ENCODE measurements around the gene GXYLT2.

Gene GXYLT2

DNA sequence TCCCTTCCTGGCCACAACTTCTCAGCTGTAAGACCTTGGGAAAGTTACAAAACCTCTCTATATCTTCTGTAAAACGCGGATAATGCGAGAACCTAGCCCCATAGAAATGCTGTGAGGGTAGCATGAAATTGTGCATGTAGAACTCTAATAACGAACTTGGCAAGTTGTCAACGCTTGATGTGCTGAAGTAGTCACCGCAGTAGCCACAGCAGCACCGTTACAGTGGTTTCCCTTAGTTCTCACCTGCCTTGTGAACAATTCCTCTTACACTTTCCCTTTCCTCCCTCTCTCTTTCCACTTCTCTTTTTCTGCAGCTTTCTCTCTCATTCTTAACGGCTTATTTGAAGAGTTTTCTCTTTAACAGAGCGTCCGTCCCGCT, 39.2 kb upstream of the GXYLT2 start:
- DNase-seq (ENCODE audit: low read depth): peak; percentile 30
- H3K4me3 ChIP-seq (replicated peaks; ENCODE audit: low read depth, low read length): peak overlapping the region; percentile 99
- TF ChIP-seq, protein P1, sequence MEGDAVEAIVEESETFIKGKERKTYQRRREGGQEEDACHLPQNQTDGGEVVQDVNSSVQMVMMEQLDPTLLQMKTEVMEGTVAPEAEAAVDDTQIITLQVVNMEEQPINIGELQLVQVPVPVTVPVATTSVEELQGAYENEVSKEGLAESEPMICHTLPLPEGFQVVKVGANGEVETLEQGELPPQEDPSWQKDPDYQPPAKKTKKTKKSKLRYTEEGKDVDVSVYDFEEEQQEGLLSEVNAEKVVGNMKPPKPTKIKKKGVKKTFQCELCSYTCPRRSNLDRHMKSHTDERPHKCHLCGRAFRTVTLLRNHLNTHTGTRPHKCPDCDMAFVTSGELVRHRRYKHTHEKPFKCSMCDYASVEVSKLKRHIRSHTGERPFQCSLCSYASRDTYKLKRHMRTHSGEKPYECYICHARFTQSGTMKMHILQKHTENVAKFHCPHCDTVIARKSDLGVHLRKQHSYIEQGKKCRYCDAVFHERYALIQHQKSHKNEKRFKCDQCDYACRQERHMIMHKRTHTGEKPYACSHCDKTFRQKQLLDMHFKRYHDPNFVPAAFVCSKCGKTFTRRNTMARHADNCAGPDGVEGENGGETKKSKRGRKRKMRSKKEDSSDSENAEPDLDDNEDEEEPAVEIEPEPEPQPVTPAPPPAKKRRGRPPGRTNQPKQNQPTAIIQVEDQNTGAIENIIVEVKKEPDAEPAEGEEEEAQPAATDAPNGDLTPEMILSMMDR (IDR thresholded peaks at IDR 0.05; ENCODE audit: low read length, missing control alignments): no peak

DNA sequence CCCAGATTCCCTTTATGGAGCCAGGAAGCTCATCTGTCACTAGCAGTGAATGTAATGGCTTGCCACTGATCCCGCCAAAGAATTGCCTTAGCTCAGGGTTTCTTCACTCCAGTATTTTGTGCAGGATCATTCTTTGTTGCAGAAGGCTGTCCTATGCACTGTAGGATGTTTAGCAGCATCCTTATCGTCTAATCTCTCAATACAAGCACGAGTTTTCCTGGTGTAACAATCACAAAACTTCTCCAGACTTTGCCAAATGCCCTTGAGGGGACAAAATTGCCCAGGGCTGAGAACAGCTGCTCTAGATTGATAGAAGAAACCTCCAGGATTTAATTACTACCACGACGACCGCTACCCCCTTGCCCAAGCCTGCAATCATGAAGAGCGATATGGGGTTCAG, 32.8 kb upstream of the GXYLT2 start:
- TF ChIP-seq, protein P1 (IDR thresholded peaks at IDR 0.05; ENCODE audit: low read length, missing control alignments): no peak
- H3K4me3 ChIP-seq (replicated peaks; ENCODE audit: low read depth, low read length): no peak overlapping the region
- no peak for DNase-seq (ENCODE audit: low read depth)

DNA sequence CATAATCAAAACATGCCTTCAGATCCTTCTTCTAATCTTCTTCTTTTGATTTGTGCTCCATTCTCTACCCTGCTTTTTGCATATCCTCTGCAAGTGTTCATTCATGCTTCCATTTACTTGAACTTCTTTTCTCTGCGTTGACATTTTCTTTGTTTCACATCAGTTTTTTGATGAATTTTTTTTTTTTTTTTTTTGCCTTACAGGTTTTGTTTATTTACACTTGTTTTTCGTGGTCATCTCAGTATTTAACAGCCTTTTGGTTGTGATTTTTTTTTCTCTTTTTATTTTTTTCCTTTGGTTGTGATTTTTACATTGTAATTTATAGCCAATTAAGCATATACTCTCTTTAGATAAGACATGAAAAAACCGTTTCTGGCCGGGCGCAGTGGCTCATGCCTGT, 27.8 kb upstream of the GXYLT2 start:
- DNase-seq (ENCODE audit: low read depth): no peak
- TF ChIP-seq, protein P1 (IDR thresholded peaks at IDR 0.05; ENCODE audit: low read length, missing control alignments): no peak
- H3K4me3 ChIP-seq (replicated peaks; ENCODE audit: low read depth, low read length): no peak overlapping the region

DNA sequence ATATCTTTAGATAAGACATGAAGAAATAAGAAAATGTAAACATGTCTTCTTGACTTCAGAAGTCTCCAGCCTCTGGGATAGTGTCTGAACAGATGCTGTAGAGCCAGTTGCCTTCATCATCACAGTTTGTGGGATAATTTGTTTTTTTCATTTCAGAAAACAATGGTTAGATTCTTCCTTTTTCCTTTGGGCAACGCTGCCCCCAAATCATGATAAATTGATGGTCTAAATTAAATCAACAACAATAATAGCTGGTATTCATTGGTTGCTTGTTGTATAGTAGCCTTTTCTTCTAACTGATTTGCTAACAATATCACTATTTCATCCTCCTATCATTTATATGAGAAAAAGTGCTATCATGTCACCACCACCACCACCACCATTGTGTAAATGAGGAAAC, 27.0 kb upstream of the GXYLT2 start:
- DNase-seq (ENCODE audit: low read depth): no peak
- no peak overlapping the region for H3K4me3 ChIP-seq (replicated peaks; ENCODE audit: low read depth, low read length)
- TF ChIP-seq, protein P1 (IDR thresholded peaks at IDR 0.05; ENCODE audit: low read length, missing control alignments): no peak

DNA sequence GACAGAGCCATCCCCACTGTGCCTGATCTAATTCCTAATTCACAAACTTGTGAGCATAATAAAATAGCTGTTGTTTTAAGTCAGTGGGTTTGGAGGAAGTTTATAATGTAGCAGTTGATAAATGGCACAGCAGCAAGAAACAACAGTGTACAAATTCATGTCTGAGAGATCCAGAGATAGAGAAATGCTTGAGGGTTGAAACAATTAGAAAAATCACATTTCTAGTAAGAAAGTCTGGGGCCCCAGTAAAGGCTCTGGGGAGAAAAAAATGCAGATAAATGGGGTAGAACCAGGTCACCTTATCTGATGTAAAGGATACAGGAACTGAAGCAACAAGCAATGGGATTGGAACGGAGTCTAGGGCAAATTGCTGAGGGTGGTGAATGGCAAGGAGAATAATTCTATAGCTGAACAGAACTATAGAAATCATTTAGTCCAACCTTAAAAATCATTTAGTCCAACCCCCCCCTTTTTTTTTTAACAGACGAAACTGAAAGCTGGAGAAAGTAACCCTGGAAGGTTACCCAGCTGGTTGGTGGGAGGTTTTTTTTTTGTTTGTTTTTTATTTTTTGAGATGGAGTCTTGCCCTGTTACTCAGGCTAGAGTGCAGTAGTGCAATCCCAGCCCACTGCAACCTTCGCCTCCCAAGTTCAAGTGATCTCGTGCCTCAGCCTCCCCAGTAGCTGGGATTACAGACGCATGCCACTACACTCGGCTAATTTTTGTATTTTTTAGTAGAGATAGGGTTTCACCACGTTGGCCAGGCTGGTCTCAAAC, 25.3 kb upstream of the GXYLT2 start:
- no peak overlapping the region for H3K4me3 ChIP-seq (replicated peaks; ENCODE audit: low read depth, low read length)
- TF ChIP-seq, protein P1 (IDR thresholded peaks at IDR 0.05; ENCODE audit: low read length, missing control alignments): no peak
- DNase-seq (ENCODE audit: low read depth): no peak

DNA sequence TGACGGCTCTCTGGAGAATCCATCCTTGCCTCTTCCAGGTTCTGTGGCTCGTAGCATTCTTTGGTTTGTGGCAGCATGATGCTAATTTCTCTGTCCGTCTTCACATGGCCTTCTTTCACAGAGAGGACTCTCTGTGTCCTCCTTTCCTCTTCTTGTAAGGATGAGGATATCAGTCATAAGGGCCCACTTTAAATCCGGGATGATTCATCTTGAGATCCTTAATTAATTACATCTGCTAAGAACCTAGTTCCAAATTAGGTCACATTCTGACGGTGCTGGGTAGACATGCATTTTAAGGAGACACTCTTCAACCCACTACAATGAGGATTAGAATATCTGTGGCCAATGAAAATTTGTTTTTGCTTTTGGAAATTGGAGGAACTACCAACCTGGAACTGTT, 15.7 kb upstream of the GXYLT2 start:
- TF ChIP-seq, protein P1 (IDR thresholded peaks at IDR 0.05; ENCODE audit: low read length, missing control alignments): no peak
- no peak for DNase-seq (ENCODE audit: low read depth)
- no peak overlapping the region for H3K4me3 ChIP-seq (replicated peaks; ENCODE audit: low read depth, low read length)

DNA sequence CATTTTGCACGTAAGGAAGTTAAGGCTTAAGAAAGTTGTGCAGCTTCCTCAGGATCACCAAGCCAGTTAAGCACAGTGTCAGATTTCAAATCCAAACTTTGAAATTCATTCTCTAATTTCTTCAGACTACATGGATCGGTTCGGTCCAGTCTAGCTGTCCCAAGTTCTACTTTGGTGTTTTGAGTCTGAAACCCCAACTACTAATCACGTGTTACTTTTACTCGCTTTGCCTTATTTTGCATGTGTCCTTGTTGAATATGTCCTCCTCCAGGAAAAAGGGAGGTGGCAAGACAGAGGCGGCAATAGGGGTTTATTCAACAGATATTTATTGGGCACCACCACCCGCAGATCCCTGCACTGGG, 522 bp upstream of the GXYLT2 start:
- peak overlapping the region; percentile 79 for H3K4me3 ChIP-seq (replicated peaks; ENCODE audit: low read depth, low read length)
- DNase-seq (ENCODE audit: low read depth): peak; percentile 33
- TF ChIP-seq, protein P1 (IDR thresholded peaks at IDR 0.05; ENCODE audit: low read length, missing control alignments): no peak

All from fibroblast of pulmonary artery (primary cell).